Measurements from ENCODE around the gene BYSL. TPM values are rescaled to one million over a fixed set of nuclear protein-coding genes. Genes with fewer than 3 reads are reported as not detected.

BYSL gene
- 10 to 100 TPM; 29.5 to 30.4 TPM for total RNA-seq

GRCh38 chr6:41920921-41921711, at the start of gene BYSL, which contains the start of gene MED20:
TSS of gene BYSL (plus strand) at chr6:41921499. CDS start at chr6:41921563, 64 bp downstream.
TSS of gene MED20 (minus strand) at chr6:41921139. CDS start at chr6:41921018, 121 bp downstream.

GRCh38 chr6:41895300-41896233, 25.7 kb upstream of the BYSL start, which contains the start of gene USP49:
TSS of gene USP49 (minus strand) at chr6:41895375. CDS start at chr6:41806983, 88,392 bp downstream.

GRCh38 chr6:41941280-41942066, 20.2 kb downstream of the BYSL start, which contains the start of gene CCND3:
TSS of gene CCND3 (minus strand) at chr6:41941808. CDS start at chr6:41941649, 159 bp downstream.

Other genes starting within 250 kb of the BYSL start
- gene TFEB, start 185.9 kb upstream of the BYSL start, total RNA-seq: 10 to 100 TPM; 17.0 to 18.2 TPM
- not detected for gene PGC, start 174.1 kb upstream of the BYSL start, total RNA-seq
- 1 to 10 TPM; 4.6 to 5.3 TPM for gene FRS3, start 141.6 kb upstream of the BYSL start, total RNA-seq
- gene PRICKLE4, start 140.7 kb upstream of the BYSL start, total RNA-seq: under 1 TPM in 1 of 2 experiments, not detected in 1; 0.66 TPM
- gene TOMM6, start 133.8 kb upstream of the BYSL start, total RNA-seq: 100 to 1,000 TPM; 148 to 164 TPM
- 1 to 10 TPM; 6.7 to 7.3 TPM for gene USP49, start 26.1 kb upstream of the BYSL start, total RNA-seq
- 10 to 100 TPM; 19.4 to 22.9 TPM for gene MED20, start 360 bp upstream of the BYSL start, total RNA-seq
- 100 to 1,000 TPM; 365 to 369 TPM for gene CCND3, start 20.3 kb downstream of the BYSL start, total RNA-seq
- 10 to 100 TPM; 56.2 to 61.5 TPM for gene TAF8, start 129.0 kb downstream of the BYSL start, total RNA-seq
- not detected for gene C6orf132, start 221.1 kb downstream of the BYSL start, total RNA-seq

Data from activated naive CD4-positive, alpha-beta T cell treated with anti-CD3 and anti-CD28 coated beads, Interleukin-2, amount 10 ng/mL, durations not matched to agents 5 hours and 36 hours (primary cell).